GM18861 (cell line): ENCODE data around the gene TAP1.
A peak's percentile ranks its signal among the peaks of the same experiment; 100 is the strongest.
"Not testable (repeated sequence)": the region's sequence is repeated elsewhere in the genome, so short reads cannot be mapped to it uniquely, and the experiment has no call there.

Source experiments
- ATAC-seq: cut with Tn5 transposase; IDR thresholded peaks from one replicate; pipeline ENCODE4 v1.9.1; 2021; ENCODE audit not compliant: unreplicated experiment

The TAP1 gene, protein sequence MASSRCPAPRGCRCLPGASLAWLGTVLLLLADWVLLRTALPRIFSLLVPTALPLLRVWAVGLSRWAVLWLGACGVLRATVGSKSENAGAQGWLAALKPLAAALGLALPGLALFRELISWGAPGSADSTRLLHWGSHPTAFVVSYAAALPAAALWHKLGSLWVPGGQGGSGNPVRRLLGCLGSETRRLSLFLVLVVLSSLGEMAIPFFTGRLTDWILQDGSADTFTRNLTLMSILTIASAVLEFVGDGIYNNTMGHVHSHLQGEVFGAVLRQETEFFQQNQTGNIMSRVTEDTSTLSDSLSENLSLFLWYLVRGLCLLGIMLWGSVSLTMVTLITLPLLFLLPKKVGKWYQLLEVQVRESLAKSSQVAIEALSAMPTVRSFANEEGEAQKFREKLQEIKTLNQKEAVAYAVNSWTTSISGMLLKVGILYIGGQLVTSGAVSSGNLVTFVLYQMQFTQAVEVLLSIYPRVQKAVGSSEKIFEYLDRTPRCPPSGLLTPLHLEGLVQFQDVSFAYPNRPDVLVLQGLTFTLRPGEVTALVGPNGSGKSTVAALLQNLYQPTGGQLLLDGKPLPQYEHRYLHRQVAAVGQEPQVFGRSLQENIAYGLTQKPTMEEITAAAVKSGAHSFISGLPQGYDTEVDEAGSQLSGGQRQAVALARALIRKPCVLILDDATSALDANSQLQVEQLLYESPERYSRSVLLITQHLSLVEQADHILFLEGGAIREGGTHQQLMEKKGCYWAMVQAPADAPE

DNA sequence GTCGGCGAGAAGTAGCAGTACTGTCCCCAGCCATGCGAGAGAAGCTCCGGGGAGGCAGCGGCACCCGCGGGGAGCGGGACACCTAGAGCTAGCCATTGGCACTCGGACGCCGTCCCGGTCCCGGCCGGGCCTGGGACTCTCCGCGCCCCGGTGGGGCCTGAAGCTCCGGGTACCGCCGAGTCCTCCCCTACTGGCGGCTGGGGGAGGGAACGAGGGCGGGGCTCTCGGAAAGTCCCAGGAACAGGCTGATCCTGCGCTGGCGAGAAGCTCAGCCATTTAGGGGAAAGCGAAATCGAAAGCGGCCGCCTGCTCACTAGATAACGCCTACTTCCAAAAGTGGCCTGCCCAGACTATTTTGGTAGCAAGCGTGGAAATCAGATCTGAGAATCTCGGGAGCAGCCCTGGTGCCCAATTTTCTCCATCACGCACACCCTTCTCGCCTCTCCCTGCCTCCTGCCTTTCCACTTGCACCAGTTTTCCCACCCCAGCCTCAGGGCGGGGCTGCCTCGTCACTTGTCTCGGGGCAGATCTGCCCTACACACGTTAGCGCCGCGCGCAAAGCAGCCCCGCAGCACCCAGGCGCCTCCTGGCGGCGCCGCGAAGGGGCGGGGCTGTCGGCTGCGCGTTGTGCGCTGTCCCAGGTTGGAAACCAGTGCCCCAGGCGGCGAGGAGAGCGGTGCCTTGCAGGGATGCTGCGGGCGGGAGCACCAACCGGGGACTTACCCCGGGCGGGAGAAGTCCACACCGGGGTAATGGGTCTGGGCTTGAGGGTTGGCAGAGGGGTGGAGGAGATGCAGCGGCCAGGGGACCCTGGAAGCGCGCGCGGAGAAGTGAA lies at the start of gene TAP1, which contains the start of gene PSMB9:
TAP1 (minus strand) TSS at position 164 of the 835 bp plus-strand sequence; CDS start at position 96, 68 bp downstream.
PSMB9 (plus strand) TSS at position 652 of the 835 bp plus-strand sequence; CDS start at position 690, 38 bp downstream.
- peak; percentile 63 for ATAC-seq

DNA sequence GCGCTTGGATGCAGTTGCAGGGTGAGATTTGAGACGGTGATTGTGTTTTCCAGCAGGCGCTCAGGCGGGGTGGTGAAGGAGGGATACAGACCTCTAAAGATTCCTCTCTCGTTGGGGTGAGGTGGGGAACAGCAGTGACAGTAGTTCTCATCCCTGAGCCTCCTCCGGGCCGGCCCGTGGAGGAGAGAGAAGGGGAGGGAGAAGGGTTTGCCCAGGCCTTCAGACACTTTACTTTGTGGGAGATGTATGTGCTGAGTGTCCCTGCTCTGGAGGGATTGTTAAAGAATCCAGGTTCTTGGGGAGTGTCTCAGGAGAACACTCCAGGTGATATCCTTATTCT lies 41.5 kb upstream of the TAP1 start:
- no peak for ATAC-seq

DNA sequence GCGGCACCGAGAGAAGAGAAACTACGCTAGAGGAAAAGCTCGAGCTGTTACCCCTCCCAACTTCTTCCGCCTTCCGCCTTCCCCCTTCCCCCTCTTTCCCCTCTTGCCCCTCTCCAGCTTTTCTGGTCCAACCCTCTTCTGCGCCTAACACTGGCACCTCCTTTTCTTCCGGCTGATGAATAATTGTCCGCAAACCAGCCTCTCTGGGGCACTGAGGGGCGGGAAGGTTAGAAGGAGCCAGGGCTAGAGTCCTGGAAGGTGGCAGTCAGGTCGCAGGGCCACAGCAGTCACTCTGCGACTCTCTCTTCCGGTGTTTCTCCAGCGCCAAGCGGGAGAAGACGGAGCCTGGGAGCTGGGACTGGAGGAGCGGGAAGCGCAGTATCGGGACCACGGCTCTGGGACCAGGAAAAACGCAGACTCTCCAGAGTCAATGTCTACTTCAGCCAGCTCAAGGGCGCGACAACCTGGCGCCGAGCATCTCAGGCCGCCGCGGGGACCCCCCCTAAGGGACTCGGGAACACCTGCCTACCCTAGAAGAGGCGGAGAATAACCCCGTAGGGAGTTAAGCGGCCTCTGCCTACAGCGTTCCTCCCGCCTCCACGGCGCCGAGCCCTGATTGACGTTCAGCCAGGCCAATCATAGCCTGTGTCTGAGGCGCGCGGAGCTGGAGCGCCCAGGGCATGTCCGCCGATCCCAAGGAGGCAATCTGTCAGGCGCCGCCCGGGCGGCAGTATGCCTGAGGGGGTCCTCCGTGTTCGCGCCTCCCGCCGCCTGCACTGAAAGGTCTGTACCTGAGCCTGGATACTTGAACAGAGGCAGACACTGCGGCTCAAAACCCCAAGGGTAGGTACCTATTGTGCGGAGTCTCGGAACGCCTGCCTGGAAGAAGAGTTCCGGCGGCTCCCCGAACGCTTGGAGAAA lies 40.8 kb upstream of the TAP1 start:
- peak; percentile 97 for ATAC-seq

DNA sequence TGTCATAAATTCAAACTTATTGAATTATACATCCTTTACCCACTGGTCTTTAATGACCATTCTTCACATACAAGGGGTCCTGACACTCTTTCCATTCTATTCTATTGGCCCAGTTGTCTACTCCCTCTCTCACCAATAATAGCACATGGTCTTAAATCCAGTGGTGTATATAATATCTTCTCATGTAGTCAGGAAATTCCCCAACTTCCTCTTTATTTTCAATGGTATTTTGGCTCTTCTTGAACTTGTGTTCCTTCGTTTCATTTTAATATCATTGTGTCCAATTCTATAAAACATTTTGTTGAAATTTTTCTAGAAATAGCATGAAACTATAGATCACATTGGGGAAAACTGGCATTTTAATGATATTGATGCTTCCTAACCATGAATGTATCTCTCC lies 37.3 kb upstream of the TAP1 start:
- ATAC-seq, result no peak

DNA sequence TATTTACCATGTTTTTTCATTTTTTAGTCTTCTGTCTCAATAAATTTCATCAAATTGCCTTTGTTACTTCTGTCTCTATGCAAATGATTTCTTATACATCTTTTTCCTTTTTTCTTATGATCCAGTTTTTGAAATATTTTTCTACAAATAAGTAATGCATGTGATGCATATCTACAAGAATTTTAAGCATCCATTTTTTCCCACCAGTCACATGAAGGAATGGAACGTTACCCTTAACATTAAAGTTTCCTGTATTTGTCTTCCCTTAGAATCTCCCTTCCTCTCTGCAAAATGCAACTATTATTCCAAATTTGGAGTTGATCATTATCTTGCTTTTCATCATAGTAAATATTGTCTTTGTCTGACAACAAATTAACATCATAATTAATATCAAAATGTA lies 36.0 kb upstream of the TAP1 start:
- ATAC-seq, result no peak

DNA sequence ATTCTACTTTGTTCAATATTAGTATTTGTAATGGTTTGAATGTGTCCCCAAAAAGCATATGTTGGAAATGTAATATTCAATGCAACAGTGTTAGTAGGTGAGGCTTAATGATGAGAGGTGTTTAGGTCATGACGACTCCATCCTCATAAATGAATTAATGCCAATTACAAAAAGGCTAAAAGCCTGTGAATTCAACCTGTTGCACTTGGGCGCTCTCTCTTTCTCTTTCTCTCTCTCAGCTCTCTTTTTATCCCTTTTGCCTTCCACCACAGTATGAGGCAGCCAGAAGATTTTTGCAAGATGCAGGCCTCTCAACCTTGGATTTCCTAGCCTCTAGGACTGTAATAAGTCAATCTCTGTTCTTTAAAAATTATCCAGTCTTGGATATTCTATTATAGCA lies 35.1 kb upstream of the TAP1 start:
- no peak for ATAC-seq

DNA sequence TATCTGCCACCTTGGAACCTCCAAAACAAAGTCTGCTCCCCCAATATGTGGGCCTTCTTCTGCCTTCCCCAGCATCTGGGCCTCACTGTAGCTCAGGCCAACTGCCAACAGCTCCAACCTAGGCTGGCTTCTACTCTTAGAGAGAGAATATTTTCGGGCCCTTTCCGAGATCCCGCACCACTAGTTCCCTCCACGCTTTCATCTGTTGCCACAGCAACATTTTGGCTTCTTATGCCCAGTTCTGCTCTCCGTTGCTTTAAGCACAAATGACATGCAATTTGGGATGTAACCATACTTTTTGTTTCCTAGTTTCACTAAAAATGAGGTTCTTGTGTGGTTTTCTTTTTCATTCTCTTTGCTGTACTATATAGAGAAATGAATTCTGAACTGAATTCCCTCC lies 34.1 kb upstream of the TAP1 start:
- ATAC-seq, result no peak

DNA sequence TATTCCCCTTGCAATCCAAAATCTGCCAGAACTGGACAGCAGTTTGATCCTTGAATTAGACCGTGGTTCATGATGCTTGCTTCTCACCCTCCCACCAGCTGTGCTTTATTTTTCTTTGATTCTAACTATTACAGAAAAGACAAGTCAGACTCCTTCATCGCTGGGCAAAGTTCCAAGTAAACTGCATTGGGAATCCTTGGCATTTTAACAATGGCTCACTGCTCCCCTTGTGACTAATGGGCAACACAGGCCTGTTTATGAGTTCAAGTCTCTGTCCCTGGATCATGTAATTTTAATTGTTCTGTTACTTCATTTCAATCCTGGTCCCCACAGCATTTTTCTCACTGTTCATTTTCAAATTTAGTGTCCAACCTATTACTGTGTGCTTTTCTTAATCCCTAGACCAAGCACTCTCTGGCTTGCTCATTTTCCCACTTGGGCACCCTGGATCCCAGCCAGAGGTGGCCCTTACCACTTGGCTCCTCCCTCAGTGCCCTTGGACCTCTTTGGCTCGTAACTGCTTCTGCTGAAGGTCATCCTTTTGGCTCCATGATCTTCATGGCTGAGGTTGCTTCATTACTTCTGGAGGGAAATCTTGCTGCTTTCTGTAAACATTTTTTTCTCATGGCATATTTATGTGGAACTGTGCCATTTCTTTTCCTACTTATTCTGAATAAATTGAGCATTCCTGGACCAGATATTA lies 33.3 kb upstream of the TAP1 start:
- ATAC-seq, result no peak

DNA sequence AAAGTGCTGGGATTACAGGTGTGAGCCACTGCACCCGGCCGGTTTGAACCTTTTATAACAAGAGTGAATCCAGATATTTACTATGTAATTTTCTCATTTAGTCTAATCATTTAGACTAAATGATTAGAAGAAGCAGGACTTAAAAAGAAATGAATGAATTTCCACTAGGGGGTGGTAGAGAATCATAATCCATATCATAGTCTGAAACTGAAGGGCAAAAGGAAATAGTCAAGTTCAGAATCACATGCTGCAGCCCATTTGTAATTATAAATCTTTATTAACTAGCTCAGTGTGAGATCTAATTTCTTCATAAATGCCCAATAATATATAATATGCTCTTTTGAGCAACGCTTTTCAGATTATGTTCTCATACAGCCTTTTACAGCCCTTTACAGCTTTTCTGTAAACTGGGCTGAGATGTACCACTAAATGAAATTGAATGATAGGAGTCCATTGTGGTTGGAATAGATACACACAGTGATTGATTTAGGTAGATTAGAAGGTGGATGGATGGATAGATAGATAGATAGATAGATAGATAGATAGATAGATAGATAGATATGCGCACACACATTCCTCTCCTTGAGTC lies 32.3 kb upstream of the TAP1 start:
- no peak for ATAC-seq

DNA sequence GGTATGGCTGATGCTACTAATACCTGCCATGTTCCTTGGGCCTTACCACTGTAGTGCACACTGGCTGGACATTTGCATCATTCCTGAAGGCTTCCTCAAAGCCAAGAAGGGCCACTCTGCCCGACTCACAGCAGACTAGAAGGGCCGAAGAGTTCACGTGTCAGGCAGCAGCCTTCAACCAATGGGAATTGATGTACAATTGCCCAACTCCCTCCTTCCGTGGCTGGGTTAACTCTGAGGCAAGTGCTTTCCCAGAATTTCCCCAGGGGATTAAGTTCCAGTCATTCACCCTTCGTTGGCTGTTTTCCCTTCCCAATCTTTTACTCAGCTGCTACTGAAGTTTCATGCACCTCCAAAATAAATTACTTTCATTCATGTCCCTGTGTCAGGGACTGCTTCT lies 30.3 kb upstream of the TAP1 start:
- ATAC-seq, result no peak

DNA sequence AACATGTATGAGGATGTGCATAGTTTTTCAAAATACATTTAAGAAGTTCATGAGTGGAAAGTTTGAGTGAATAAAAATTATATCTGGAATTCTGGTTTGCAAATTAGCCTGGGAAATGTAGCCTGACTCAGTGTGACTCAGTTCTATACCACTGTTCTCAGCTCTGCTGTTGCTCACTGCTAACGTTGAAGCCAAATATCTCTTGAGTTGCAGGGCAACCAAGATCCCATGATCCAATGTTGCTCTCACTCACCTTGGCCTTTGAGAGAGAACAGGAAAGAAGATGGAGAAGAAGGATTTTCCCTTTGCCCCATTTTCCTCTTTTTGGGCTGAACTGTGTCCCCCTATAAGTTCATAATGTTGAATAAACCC lies 29.4 kb upstream of the TAP1 start:
- ATAC-seq, result no peak

DNA sequence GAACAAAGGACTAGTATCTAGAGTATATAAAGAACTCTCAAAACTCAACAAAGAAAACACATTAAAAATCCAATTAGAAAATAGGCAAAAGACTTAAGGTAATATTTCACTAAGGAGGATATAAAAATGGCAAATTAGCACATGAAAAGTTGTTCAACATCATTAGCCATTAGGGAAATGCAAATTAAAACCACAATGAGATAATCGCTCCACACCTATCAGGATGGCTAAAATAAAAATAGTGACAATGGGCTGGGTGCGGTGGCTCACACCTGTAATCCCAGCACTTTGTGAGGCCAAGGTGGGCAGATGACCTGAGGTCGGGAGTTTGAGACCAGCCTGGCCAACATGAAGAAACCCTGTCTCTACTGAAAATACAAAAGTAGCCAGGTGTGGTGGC lies 27.5 kb upstream of the TAP1 start:
- not testable (repeated sequence) for ATAC-seq

DNA sequence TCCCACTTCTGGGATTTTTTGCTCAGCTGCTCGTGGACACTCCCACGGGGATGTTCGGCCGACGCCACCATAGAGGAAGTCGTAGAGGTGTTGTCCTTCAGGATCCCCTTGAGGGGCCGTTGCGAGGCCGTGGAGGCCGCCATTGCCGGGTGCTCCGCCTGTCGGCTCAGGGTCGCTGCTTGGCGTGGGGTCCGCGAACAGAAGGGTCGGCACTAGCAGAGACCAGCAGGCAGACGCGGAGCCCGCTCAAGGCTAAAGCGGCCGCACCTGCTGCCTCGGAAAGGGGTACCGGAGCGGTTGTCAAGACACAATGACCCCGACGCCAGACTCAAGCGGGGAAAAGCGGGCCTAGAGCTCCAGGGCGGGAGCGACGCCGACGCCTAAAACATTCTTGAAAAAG lies 26.2 kb upstream of the TAP1 start:
- no peak for ATAC-seq

DNA sequence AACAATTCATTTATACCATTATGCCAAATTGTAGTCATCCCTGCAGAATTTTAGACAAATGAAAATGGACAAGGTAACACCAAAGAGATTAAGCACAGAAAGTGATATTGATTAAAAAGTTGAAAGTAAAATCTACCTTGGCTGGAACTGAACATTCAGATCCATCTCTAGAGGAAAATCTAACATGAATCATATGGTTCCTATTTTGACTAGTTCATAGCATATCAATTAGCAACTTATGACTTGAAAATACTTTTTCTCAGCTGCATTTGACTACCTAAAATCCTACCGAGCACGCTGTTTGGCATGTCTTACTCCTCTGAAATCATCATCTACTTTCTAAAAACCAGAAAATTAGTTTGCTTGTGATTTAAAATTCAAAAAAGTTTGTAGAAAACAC lies 23.1 kb upstream of the TAP1 start:
- ATAC-seq, result no peak

DNA sequence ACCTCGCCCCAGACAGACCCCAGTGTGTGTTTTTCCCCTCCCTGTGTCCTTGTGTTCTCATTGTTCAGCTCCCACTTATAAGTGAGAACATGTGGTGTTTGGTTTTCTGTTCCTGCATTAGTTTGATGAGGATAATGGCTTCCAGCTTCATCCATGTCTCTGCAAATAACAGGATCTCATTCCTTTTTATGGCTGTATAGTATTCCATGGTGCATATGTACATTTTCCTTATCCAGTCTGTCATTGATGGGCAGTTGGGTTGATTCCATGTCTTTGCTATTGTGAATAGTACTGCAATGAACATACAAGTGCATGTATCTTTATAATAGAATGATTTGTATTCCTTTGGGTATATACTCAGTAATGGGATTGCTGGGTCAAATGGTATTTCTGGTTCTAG lies 20.4 kb upstream of the TAP1 start:
- not testable (repeated sequence) for ATAC-seq

DNA sequence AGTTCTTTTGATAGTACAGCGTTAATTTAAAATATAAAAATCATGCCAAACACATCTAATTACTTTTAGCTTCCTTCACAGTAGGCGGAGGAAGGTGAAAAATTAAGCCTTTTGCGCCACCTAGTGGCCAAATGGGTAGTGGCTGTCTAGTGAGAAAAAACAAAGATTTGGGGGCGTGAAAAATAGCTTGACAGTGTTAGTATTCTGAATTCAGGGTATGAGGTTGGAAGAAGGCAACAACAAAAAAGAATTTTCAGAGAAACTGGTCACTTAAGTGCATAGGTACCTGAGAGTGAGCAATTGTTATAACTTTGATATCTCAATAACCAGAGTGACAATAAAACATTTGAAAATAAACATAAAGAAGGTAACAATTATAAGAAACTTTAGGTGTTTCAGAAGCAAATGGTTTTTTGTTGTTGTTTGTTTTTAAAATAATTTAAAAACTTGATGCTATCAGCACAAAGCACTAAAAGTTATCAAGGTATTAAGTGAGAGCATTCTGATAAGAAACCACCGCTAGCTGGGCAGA lies 14.8 kb upstream of the TAP1 start:
- ATAC-seq, result peak; percentile 35

DNA sequence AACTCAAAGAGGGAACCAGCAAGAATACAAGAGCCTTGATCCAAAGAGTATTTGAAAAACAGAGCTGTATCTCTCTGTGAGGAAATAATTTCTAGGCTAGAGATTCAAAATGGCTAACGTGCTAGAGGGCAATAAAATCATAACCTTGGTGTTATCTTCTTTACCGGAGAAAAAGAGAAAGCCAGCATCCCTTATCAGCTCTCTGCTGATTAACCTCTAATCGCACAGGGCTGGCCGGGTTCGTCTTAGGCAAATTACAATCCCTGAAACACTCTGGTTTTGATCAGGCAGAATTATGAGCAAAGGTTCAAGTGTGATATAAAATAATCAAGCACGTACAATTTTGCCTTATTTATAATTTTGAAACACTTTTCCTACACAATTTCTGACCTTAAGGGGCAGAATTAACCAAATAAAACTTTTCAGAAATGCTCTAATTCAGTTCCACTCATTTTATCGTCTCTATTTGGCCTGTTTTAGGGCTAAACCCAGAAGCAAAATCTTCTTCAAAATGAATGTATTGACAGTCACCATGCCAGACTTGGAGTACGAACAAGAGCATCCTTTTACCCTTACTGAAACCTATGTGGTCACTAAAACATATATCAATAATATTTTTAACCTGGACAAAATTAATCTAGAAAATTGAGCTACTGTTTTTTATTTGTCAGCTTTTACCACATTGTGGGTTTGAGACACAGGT lies 14.2 kb upstream of the TAP1 start:
- no peak for ATAC-seq

DNA sequence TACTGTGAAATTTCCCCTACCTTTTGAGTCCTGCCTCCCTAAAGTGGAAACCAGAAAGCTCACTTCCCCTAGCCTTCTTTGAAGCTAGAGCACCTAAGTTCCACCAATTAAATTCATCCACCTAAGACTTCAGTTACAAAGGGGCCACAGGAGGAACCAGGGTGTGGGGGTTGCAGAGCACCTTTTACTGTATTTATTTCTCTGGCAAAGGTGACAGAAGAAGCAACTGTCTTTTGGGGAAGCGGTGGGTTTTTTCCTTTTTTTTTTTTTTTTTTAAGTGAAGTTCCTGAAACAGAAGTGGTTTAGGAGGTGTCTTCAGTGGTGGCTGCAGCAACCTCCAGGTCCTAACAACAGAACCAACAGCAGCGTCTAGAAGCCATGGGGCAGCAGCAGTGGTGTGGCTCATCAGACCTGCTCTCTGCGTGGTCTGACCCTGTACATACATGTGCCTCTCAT lies 13.5 kb upstream of the TAP1 start:
- ATAC-seq, result no peak
